Measurements from ENCODE around the gene RNF144B.

RNF144B gene

GRCh38 chr6:18467741-18468502 is 80.8 kb downstream of the RNF144B start:
- TF ChIP-seq EZH2phosphoT487 (IDR thresholded peaks at IDR 0.05; ENCODE audit: borderline replicate concordance): no peak
- TF ChIP-seq, protein P1, sequence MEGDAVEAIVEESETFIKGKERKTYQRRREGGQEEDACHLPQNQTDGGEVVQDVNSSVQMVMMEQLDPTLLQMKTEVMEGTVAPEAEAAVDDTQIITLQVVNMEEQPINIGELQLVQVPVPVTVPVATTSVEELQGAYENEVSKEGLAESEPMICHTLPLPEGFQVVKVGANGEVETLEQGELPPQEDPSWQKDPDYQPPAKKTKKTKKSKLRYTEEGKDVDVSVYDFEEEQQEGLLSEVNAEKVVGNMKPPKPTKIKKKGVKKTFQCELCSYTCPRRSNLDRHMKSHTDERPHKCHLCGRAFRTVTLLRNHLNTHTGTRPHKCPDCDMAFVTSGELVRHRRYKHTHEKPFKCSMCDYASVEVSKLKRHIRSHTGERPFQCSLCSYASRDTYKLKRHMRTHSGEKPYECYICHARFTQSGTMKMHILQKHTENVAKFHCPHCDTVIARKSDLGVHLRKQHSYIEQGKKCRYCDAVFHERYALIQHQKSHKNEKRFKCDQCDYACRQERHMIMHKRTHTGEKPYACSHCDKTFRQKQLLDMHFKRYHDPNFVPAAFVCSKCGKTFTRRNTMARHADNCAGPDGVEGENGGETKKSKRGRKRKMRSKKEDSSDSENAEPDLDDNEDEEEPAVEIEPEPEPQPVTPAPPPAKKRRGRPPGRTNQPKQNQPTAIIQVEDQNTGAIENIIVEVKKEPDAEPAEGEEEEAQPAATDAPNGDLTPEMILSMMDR (conservative IDR thresholded peaks at IDR 0.05; ENCODE audit: low read length): no peak
- H3K27me3 ChIP-seq (ENCODE audit: insufficient read depth, low read length, poor library complexity, severe bottlenecking): no peaks in the 10 kb centered on the region
- no peak overlapping the region for H3K4me2 ChIP-seq (ENCODE audit: low read depth, low read length, poor library complexity, severe bottlenecking)
- no peaks in the 10 kb centered on the region for H3F3A ChIP-seq (ENCODE audit: low read depth)
- no peaks in the 10 kb centered on the region for H4K20me1 ChIP-seq (ENCODE audit: insufficient read depth, low read length, poor library complexity, severe bottlenecking)
- H3K4me1 ChIP-seq (ENCODE audit: insufficient read depth, low read length, poor library complexity, severe bottlenecking): no peaks in the 10 kb centered on the region
- H3K9ac ChIP-seq (ENCODE audit: low read depth, low read length, poor library complexity, severe bottlenecking): no peak overlapping the region
- no peak overlapping the region for H2AFZ ChIP-seq (ENCODE audit: low read length)
- H3K79me2 ChIP-seq (ENCODE audit: insufficient read depth, low read length): no peaks in the 10 kb centered on the region
- no peaks in the 10 kb centered on the region for H3K9me2 ChIP-seq (replicated peaks; ENCODE audit: low read depth, low read length)
- no peak overlapping the region for H3K4me3 ChIP-seq (ENCODE audit: low read length, poor library complexity, severe bottlenecking)
- H3K9me3 ChIP-seq (ENCODE audit: insufficient read depth, low read depth, low read length): no peaks in the 10 kb centered on the region
- no peaks in the 10 kb centered on the region for H3K36me3 ChIP-seq (ENCODE audit: insufficient read depth, low read length)

DNA sequence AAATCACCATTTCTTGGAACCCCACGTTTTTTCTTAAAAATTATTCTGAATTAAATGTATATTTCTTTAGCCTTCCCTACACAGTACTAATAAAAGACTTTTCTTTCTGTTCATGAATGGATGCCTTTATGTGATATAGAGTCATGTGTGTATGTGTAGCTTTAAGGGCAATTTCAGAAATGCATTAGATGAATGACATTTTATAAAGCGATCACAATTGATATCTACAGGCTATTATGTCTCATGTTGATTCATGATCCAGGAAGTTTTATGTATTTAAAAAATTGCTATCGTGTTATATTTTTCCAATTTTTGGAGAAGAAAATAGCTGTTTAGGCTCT is 81.3 kb downstream of the RNF144B start:
- no peak overlapping the region for H3K4me2 ChIP-seq (ENCODE audit: low read depth, low read length, poor library complexity, severe bottlenecking)
- H3K9ac ChIP-seq (ENCODE audit: low read depth, low read length, poor library complexity, severe bottlenecking): no peak overlapping the region
- H2AFZ ChIP-seq (ENCODE audit: low read length): no peak overlapping the region
- no peaks in the 10 kb centered on the region for H3K36me3 ChIP-seq (ENCODE audit: insufficient read depth, low read length)
- H3K4me1 ChIP-seq (ENCODE audit: insufficient read depth, low read length, poor library complexity, severe bottlenecking): no peaks in the 10 kb centered on the region
- no peaks in the 10 kb centered on the region for H3K9me2 ChIP-seq (replicated peaks; ENCODE audit: low read depth, low read length)
- TF ChIP-seq, protein P1 (conservative IDR thresholded peaks at IDR 0.05; ENCODE audit: low read length): no peak
- TF ChIP-seq EZH2phosphoT487 (IDR thresholded peaks at IDR 0.05; ENCODE audit: borderline replicate concordance): no peak
- no peaks in the 10 kb centered on the region for H4K20me1 ChIP-seq (ENCODE audit: insufficient read depth, low read length, poor library complexity, severe bottlenecking)
- no peaks in the 10 kb centered on the region for H3K9me3 ChIP-seq (ENCODE audit: insufficient read depth, low read depth, low read length)
- H3K4me3 ChIP-seq (ENCODE audit: low read length, poor library complexity, severe bottlenecking): no peak overlapping the region
- H3F3A ChIP-seq (ENCODE audit: low read depth): no peaks in the 10 kb centered on the region
- H3K79me2 ChIP-seq (ENCODE audit: insufficient read depth, low read length): no peaks in the 10 kb centered on the region
- H3K27me3 ChIP-seq (ENCODE audit: insufficient read depth, low read length, poor library complexity, severe bottlenecking): no peaks in the 10 kb centered on the region

GRCh38 chr6:18469536-18469935 is 82.4 kb downstream of the RNF144B start:
- Histone ChIP-seq H3K4me2 (ENCODE audit: low read depth, low read length, poor library complexity, severe bottlenecking) (no peak overlapping the region), H4K20me1 (ENCODE audit: insufficient read depth, low read length, poor library complexity, severe bottlenecking) (no peaks in the 10 kb centered on the region), H3K36me3 (ENCODE audit: insufficient read depth, low read length) (no peaks in the 10 kb centered on the region), H3K9ac (ENCODE audit: low read depth, low read length, poor library complexity, severe bottlenecking) (no peak overlapping the region), H3K9me3 (ENCODE audit: insufficient read depth, low read depth, low read length) (no peaks in the 10 kb centered on the region), H3K27me3 (ENCODE audit: insufficient read depth, low read length, poor library complexity, severe bottlenecking) (no peaks in the 10 kb centered on the region), H3K79me2 (ENCODE audit: insufficient read depth, low read length) (no peaks in the 10 kb centered on the region), H3F3A (ENCODE audit: low read depth) (no peaks in the 10 kb centered on the region), H3K4me1 (ENCODE audit: insufficient read depth, low read length, poor library complexity, severe bottlenecking) (no peaks in the 10 kb centered on the region), H3K4me3 (ENCODE audit: low read length, poor library complexity, severe bottlenecking) (no peak overlapping the region), H2AFZ (ENCODE audit: low read length) (no peak overlapping the region), H3K9me2 (replicated peaks; ENCODE audit: low read depth, low read length) (no peaks in the 10 kb centered on the region)
- TF ChIP-seq, protein P1 (conservative IDR thresholded peaks at IDR 0.05; ENCODE audit: low read length): no peak
- TF ChIP-seq EZH2phosphoT487 (IDR thresholded peaks at IDR 0.05; ENCODE audit: borderline replicate concordance): no peak

All from Loucy (cell line).